Measurements from ENCODE around the gene LMBR1. TPM values are rescaled to one million over a fixed set of nuclear protein-coding genes. Genes with fewer than 3 reads are reported as not detected.
"Not testable (repeated sequence)": the region's sequence is repeated elsewhere in the genome, so short reads cannot be mapped to it uniquely, and the experiment has no call there.

LMBR1 gene
- total RNA-seq, 1 experiment from 2014 or later: 91.1 TPM

- Mint-ChIP-seq H3K36me3 (ENCODE audit: insufficient read depth, unreplicated experiment) (peaks cover 24% of the 10 kb centered on the region), H3K27me3 (ENCODE audit: unreplicated experiment) (no peaks in the 10 kb centered on the region), H3K4me3 (ENCODE audit: low read depth, unreplicated experiment) (no peak overlapping the region), H3K9me3 (ENCODE audit: low read depth, unreplicated experiment) (no peaks in the 10 kb centered on the region), H3K27ac (ENCODE audit: unreplicated experiment) (no peak overlapping the region), H3K4me1 (ENCODE audit: low read depth, unreplicated experiment) (no peaks in the 10 kb centered on the region)
- no peak for DNase-seq
- CTCF ChIA-PET: no interaction called here
- no TSS peak for BruUV-seq (replicated peaks)
- intact Hi-C loops (cut with micrococcal nuclease; ENCODE audit: unreplicated experiment): no loop called here
- TF ChIP-seq, protein P1, sequence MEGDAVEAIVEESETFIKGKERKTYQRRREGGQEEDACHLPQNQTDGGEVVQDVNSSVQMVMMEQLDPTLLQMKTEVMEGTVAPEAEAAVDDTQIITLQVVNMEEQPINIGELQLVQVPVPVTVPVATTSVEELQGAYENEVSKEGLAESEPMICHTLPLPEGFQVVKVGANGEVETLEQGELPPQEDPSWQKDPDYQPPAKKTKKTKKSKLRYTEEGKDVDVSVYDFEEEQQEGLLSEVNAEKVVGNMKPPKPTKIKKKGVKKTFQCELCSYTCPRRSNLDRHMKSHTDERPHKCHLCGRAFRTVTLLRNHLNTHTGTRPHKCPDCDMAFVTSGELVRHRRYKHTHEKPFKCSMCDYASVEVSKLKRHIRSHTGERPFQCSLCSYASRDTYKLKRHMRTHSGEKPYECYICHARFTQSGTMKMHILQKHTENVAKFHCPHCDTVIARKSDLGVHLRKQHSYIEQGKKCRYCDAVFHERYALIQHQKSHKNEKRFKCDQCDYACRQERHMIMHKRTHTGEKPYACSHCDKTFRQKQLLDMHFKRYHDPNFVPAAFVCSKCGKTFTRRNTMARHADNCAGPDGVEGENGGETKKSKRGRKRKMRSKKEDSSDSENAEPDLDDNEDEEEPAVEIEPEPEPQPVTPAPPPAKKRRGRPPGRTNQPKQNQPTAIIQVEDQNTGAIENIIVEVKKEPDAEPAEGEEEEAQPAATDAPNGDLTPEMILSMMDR (IDR thresholded peaks at IDR 0.05; ENCODE audit: unreplicated experiment): no peak
These were observed 3.9 kb downstream of the LMBR1 start for GRCh38 chr7:156889089-156889488.

DNA sequence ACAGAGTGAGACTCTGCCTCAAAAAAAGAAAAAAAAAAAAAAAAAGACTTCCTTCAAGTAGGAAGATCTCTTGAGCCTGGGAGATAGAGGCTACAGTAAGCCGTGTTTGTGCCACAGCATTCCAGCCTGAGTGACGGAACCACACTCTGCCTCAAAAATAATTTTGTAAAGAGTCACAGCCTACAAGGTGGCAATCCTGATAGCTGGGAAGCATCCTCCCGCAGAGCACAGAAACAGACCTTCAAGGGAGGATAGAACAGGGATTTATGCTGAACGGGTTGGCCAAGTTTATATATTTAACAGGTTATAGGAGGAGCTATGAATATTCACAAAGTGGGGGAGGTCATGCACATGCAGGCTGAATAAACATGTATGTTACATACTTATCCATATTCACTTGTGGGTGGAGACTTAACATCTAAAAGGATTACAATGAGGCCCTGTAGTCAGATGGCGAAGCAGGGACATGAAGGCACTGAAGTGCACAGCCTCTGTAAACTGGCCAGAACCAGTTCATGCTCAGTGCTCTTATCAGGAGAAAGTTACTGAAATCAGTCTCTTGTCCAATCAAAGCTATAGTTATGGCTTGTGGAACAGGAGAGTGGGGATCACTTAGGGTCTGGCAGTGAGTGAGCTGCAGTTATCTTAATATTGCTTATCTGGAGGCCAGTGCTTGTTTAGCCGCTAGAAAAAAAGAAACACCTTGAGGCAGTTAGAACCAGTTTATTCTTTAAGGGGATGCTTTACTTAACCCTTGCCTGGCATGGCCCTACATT, 6.8 kb downstream of the LMBR1 start:
- H3K36me3 Mint-ChIP-seq (ENCODE audit: insufficient read depth, unreplicated experiment): peaks cover under 1% of the 10 kb centered on the region
- H3K27me3 Mint-ChIP-seq (ENCODE audit: unreplicated experiment): no peaks in the 10 kb centered on the region
- H3K27ac Mint-ChIP-seq (ENCODE audit: unreplicated experiment): no peak overlapping the region
- BruUV-seq (replicated peaks): no TSS peak
- intact Hi-C loops (cut with micrococcal nuclease; ENCODE audit: unreplicated experiment): no loop called here
- TF ChIP-seq, protein P1 (IDR thresholded peaks at IDR 0.05; ENCODE audit: unreplicated experiment): no peak
- DNase-seq: no peak
- CTCF ChIA-PET: no interaction called here
- H3K4me1 Mint-ChIP-seq (ENCODE audit: low read depth, unreplicated experiment): no peaks in the 10 kb centered on the region
- no peak overlapping the region for H3K4me3 Mint-ChIP-seq (ENCODE audit: low read depth, unreplicated experiment)
- H3K9me3 Mint-ChIP-seq (ENCODE audit: low read depth, unreplicated experiment): no peaks in the 10 kb centered on the region

- intact Hi-C loops (cut with micrococcal nuclease; ENCODE audit: unreplicated experiment): no loop called here
- DNase-seq: no peak
- Mint-ChIP-seq H3K27me3 (ENCODE audit: unreplicated experiment) (no peaks in the 10 kb centered on the region), H3K4me1 (ENCODE audit: low read depth, unreplicated experiment) (no peaks in the 10 kb centered on the region), H3K27ac (ENCODE audit: unreplicated experiment) (no peak overlapping the region), H3K9me3 (ENCODE audit: low read depth, unreplicated experiment) (peaks cover 7% of the 10 kb centered on the region), H3K4me3 (ENCODE audit: low read depth, unreplicated experiment) (no peak overlapping the region), H3K36me3 (ENCODE audit: insufficient read depth, unreplicated experiment) (peaks cover 6% of the 10 kb centered on the region)
- CTCF ChIA-PET: no interaction called here
- no TSS peak for BruUV-seq (replicated peaks)
- TF ChIP-seq, protein P1 (IDR thresholded peaks at IDR 0.05; ENCODE audit: unreplicated experiment): no peak
These were observed 11.3 kb downstream of the LMBR1 start for GRCh38 chr7:156881679-156882078.

DNA sequence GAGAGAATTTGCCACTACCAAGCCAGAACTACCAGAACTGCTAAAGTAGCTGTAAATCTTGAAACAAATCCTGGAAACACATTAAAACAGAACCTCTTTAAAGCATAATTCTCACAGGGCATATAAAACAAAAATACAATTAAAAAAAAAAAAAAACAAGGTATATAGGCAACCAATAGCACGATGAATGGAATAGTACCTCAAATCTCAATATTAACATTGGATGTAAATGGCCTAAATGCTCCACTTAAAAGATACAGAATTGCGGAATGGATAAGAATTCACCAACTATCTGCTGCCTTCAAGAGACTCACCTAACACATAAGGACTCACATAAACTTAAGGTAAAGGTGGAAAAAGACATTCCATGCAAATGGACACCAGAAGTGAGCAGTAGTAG, 17.2 kb downstream of the LMBR1 start:
- peaks cover 17% of the 10 kb centered on the region for H3K9me3 Mint-ChIP-seq (ENCODE audit: low read depth, unreplicated experiment)
- H3K36me3 Mint-ChIP-seq (ENCODE audit: insufficient read depth, unreplicated experiment): peaks cover 1% of the 10 kb centered on the region
- no peak for DNase-seq
- no TSS peak for BruUV-seq (replicated peaks)
- H3K4me3 Mint-ChIP-seq (ENCODE audit: low read depth, unreplicated experiment): no peak overlapping the region
- CTCF ChIA-PET: no interaction called here
- TF ChIP-seq, protein P1 (IDR thresholded peaks at IDR 0.05; ENCODE audit: unreplicated experiment): no peak
- no peak overlapping the region for H3K27ac Mint-ChIP-seq (ENCODE audit: unreplicated experiment)
- H3K27me3 Mint-ChIP-seq (ENCODE audit: unreplicated experiment): no peaks in the 10 kb centered on the region
- intact Hi-C loops (cut with micrococcal nuclease; ENCODE audit: unreplicated experiment): no loop called here
- H3K4me1 Mint-ChIP-seq (ENCODE audit: low read depth, unreplicated experiment): no peaks in the 10 kb centered on the region

DNA sequence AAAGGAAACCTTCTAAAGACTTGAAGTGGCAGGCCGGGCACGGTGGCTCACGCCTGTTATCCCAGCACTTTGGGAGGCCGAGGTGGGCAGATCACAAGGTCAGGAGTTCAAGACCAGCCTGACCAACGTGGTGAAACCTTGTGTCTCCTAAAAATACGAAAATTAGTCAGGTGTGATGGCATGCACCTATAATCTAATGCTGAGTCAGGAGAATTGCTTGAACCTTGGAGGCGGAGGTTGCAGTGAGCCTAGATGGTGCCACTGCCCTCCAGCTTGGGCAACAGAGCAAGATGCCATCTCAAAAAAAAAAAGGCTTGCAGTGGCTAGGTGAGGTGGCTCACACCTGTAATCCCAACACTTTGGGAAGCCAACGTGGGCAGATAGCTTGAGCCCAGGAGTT, 24.6 kb downstream of the LMBR1 start:
- H3K9me3 Mint-ChIP-seq (ENCODE audit: low read depth, unreplicated experiment); BruUV-seq (replicated peaks); H3K36me3 Mint-ChIP-seq (ENCODE audit: insufficient read depth, unreplicated experiment); H3K27me3 Mint-ChIP-seq (ENCODE audit: unreplicated experiment); H3K4me1 Mint-ChIP-seq (ENCODE audit: low read depth, unreplicated experiment); intact Hi-C loops (cut with micrococcal nuclease; ENCODE audit: unreplicated experiment); DNase-seq; H3K27ac Mint-ChIP-seq (ENCODE audit: unreplicated experiment); H3K4me3 Mint-ChIP-seq (ENCODE audit: low read depth, unreplicated experiment): not testable (repeated sequence)
- CTCF ChIA-PET: interaction anchor here (0.7 kb wide), 1 partner anchor 26 kb away, joined by 3 read pairs; no protein-coding TSS in a partner anchor

All from Calu3 (cell line).